Nephron (organoid): ENCODE data around the gene NIPAL4.

Experiments
- H3K27ac Mint-ChIP-seq, 3 experiments: 2 replicates each; pipeline ENCODE4 v1.8.0; 2020; ENCODE audit warnings: mixed read lengths in 3 of 3, mild to moderate bottlenecking in 2 of 3, moderate library complexity in 1 of 3
- H3K27me3 Mint-ChIP-seq: 2 replicates; pipeline ENCODE4 v1.8.0; 2021; ENCODE audit warnings: low read depth, mild to moderate bottlenecking, moderate library complexity, mixed read lengths
- H3K36me3 Mint-ChIP-seq: 2 replicates; pipeline ENCODE4 v1.8.0; 2020; ENCODE audit warnings: low read depth, mixed read lengths
- H3K4me1 Mint-ChIP-seq: 2 replicates; pipeline ENCODE4 v1.8.0; 2020; ENCODE audit warnings: mixed read lengths
- H3K4me3 Mint-ChIP-seq, 3 experiments: 2 replicates each; pipeline ENCODE4 v1.8.0; 2020; ENCODE audit warnings: mild to moderate bottlenecking in 3 of 3, mixed read lengths in 3 of 3, moderate library complexity in 2 of 3
- H3K9me3 Mint-ChIP-seq: 2 replicates; pipeline ENCODE4 v1.8.0; 2020; ENCODE audit warnings: mixed read lengths
- CTCF ChIP-seq, 3 experiments: fragments of 200-600 bp; sonication (generic); IDR thresholded peaks; one replicate each; pipeline ENCODE4 v1.5.0; 2021; ENCODE audit warnings: antibody characterized with exemption in 3 of 3; ENCODE audit not compliant: unreplicated experiment in 3 of 3

Gene NIPAL4

GRCh38 chr5:157504053-157504452, 44.0 kb downstream of the NIPAL4 start:
- no peak for TF ChIP-seq CTCF (IDR thresholded peaks at IDR 0.05; ENCODE audit: unreplicated experiment in 3 of 3)
- Mint-ChIP-seq H3K27ac (no peak overlapping the region), H3K4me3 (no peak overlapping the region), H3K36me3 (peaks cover 60% of the 10 kb centered on the region), H3K4me1 (peaks cover 44% of the 10 kb centered on the region), H3K9me3 (no peaks in the 10 kb centered on the region), H3K27me3 (peaks cover 3% of the 10 kb centered on the region)

- Mint-ChIP-seq H3K27ac (no peak overlapping the region), H3K4me1 (peaks cover 46% of the 10 kb centered on the region), H3K4me3 (no peak overlapping the region), H3K9me3 (no peaks in the 10 kb centered on the region), H3K36me3 (peaks cover 62% of the 10 kb centered on the region), H3K27me3 (peaks cover 3% of the 10 kb centered on the region)
- TF ChIP-seq CTCF (IDR thresholded peaks at IDR 0.05; ENCODE audit: unreplicated experiment in 3 of 3): no peak
Observed at GRCh38 chr5:157505496-157505895, 45.5 kb downstream of the NIPAL4 start.

GRCh38 chr5:157506066-157506590, 46.1 kb downstream of the NIPAL4 start:
- Mint-ChIP-seq H3K27me3 (peaks cover 3% of the 10 kb centered on the region), H3K4me3 (no peak overlapping the region), H3K27ac (peak overlapping the region in 2 of 3 experiments; percentile 3 to 21), H3K4me1 (peaks cover 46% of the 10 kb centered on the region), H3K9me3 (no peaks in the 10 kb centered on the region), H3K36me3 (peaks cover 58% of the 10 kb centered on the region)
- TF ChIP-seq CTCF (IDR thresholded peaks at IDR 0.05; ENCODE audit: unreplicated experiment in 3 of 3): no peak

- peak overlapping the region in 1 of 3 experiments; percentile 72 for H3K27ac Mint-ChIP-seq
- peaks cover 50% of the 10 kb centered on the region for H3K4me1 Mint-ChIP-seq
- peaks cover 3% of the 10 kb centered on the region for H3K27me3 Mint-ChIP-seq
- peaks cover 49% of the 10 kb centered on the region for H3K36me3 Mint-ChIP-seq
- no peak overlapping the region for H3K4me3 Mint-ChIP-seq
- TF ChIP-seq CTCF (IDR thresholded peaks at IDR 0.05; ENCODE audit: unreplicated experiment in 3 of 3): no peak
- H3K9me3 Mint-ChIP-seq: no peaks in the 10 kb centered on the region
Observed at GRCh38 chr5:157506981-157507780, 47.2 kb downstream of the NIPAL4 start.

GRCh38 chr5:157509093-157509492, 49.1 kb downstream of the NIPAL4 start:
- TF ChIP-seq CTCF (IDR thresholded peaks at IDR 0.05; ENCODE audit: unreplicated experiment in 3 of 3): no peak
- no peaks in the 10 kb centered on the region for H3K27me3 Mint-ChIP-seq
- H3K4me1 Mint-ChIP-seq: peaks cover 64% of the 10 kb centered on the region
- H3K27ac Mint-ChIP-seq: peak overlapping the region in 2 of 3 experiments; percentile 16 to 44
- H3K4me3 Mint-ChIP-seq: no peak overlapping the region
- H3K9me3 Mint-ChIP-seq: no peaks in the 10 kb centered on the region
- peaks cover 50% of the 10 kb centered on the region for H3K36me3 Mint-ChIP-seq
